ENCODE measurements around the gene ZKSCAN4. TPM values are rescaled to one million over a fixed set of nuclear protein-coding genes. Genes with fewer than 3 reads are reported as not detected.

The ZKSCAN4 gene
- total RNA-seq, 6 experiments from 2014 or later, result 3.8 to 4.7 (median 4.0) TPM

- TF ChIP-seq CTCF (IDR thresholded peaks at IDR 0.05), result no peak
- no peaks in the 10 kb centered on the region for H3K27me3 Mint-ChIP-seq (ENCODE audit: insufficient read depth)
- H3K4me1 Mint-ChIP-seq (ENCODE audit: low read depth), result peaks cover 20% of the 10 kb centered on the region
- H3K9me3 Mint-ChIP-seq, result no peaks in the 10 kb centered on the region
- no peak overlapping the region for H3K4me3 Mint-ChIP-seq
- DNase-seq, result no peak
- H3K27ac Mint-ChIP-seq, result no peak overlapping the region
- peaks cover 24% of the 10 kb centered on the region for H3K36me3 Mint-ChIP-seq (ENCODE audit: low read depth)
Observed at GRCh38 chr6:28248916-28249315, 3.2 kb downstream of the ZKSCAN4 start.

GRCh38 chr6:28245206-28245941 is 6.7 kb downstream of the ZKSCAN4 start:
- no peak for DNase-seq
- Mint-ChIP-seq H3K4me3 (no peak overlapping the region), H3K9me3 (no peaks in the 10 kb centered on the region), H3K4me1 (ENCODE audit: low read depth) (peaks cover 1% of the 10 kb centered on the region; the same call in 1 of the 2 replicates), H3K36me3 (ENCODE audit: low read depth) (peaks cover 18% of the 10 kb centered on the region), H3K27ac (no peak overlapping the region), H3K27me3 (ENCODE audit: insufficient read depth) (no peaks in the 10 kb centered on the region)
- TF ChIP-seq CTCF (IDR thresholded peaks at IDR 0.05), result no peak

GRCh38 chr6:28243946-28244345 is 8.1 kb downstream of the ZKSCAN4 start:
- no peak for TF ChIP-seq CTCF (IDR thresholded peaks at IDR 0.05)
- Mint-ChIP-seq H3K27me3 (ENCODE audit: insufficient read depth) (no peaks in the 10 kb centered on the region), H3K27ac (no peak overlapping the region), H3K4me3 (no peak overlapping the region), H3K9me3 (no peaks in the 10 kb centered on the region), H3K4me1 (ENCODE audit: low read depth) (no peaks in the 10 kb centered on the region), H3K36me3 (ENCODE audit: low read depth) (peaks cover 18% of the 10 kb centered on the region)
- no peak for DNase-seq

- Mint-ChIP-seq H3K27ac (no peak overlapping the region), H3K4me3 (no peak overlapping the region), H3K27me3 (ENCODE audit: insufficient read depth) (no peaks in the 10 kb centered on the region), H3K4me1 (ENCODE audit: low read depth) (no peaks in the 10 kb centered on the region), H3K9me3 (no peaks in the 10 kb centered on the region), H3K36me3 (ENCODE audit: low read depth) (peaks cover 18% of the 10 kb centered on the region)
- no peak for DNase-seq
- no peak for TF ChIP-seq CTCF (IDR thresholded peaks at IDR 0.05)
Observed at GRCh38 chr6:28240471-28240870, 11.6 kb downstream of the ZKSCAN4 start.

- DNase-seq, result no peak
- no peaks in the 10 kb centered on the region for H3K4me1 Mint-ChIP-seq (ENCODE audit: low read depth)
- no peak overlapping the region for H3K27ac Mint-ChIP-seq
- H3K4me3 Mint-ChIP-seq, result no peak overlapping the region
- H3K27me3 Mint-ChIP-seq (ENCODE audit: insufficient read depth), result no peaks in the 10 kb centered on the region
- no peak for TF ChIP-seq CTCF (IDR thresholded peaks at IDR 0.05)
- no peaks in the 10 kb centered on the region for H3K9me3 Mint-ChIP-seq
- peaks cover 12% of the 10 kb centered on the region for H3K36me3 Mint-ChIP-seq (ENCODE audit: low read depth)
Observed at GRCh38 chr6:28239636-28240035, 12.4 kb downstream of the ZKSCAN4 start.
